K562 (cell line): ENCODE results near the gene CBL. TPM values are rescaled to one million over a fixed set of nuclear protein-coding genes. Genes with fewer than 3 reads are reported as not detected.
A peak's percentile ranks its signal among the peaks of the same experiment; 100 is the strongest.

Source experiments
- ATAC-seq: fragments of 200-7000 bp; cut with Tn5 transposase; 3 replicates; pipeline ENCODE4 v1.9.1; 2020; ENCODE audit warnings: moderate library complexity
- BruUV-seq: library from RNA; stranded (reverse); fragments of 400-500 nt; replicated peaks from 2 replicates; lab custom pipeline; 2021; lab: Mats Ljungman, UMichigan
- CTCF ChIA-PET: fragments of 300-600 bp; formaldehyde crosslinking; extraction: SDS; loops from one replicate; lab custom pipeline; 2021; ENCODE audit warnings: low intra/inter-chr PET ratio; lab: Yijun Ruan, JAX
- POLR2A ChIA-PET: fragments of 300-600, 350-650 bp; sonication (Branson Sonifier 250); formaldehyde crosslinking; extraction: SDS; loops from one replicate; lab custom pipeline; 2021; ENCODE audit warnings: antibody characterized with exemption, inconsistent platforms; lab: Yijun Ruan, JAX
- DNase-seq, 4 experiments: peaks; one replicate each; pipeline versions ENCODE4 v3.0.0 to v3.0.0-alpha.2; 2011 to 2018; ENCODE audit warnings: low spot score in 3 of 4, mixed read lengths in 3 of 4; ENCODE audit errors: extremely low read depth in 1 of 4
- FAIRE-seq: peaks from 2 replicates; lab custom pipeline; 2011; peaks lifted over from hg19 to GRCh38; lab: Jason Lieb, UNC
- H2AFZ ChIP-seq: 2 replicates; pipeline ENCODE4 v1.6.0; 2011; ENCODE audit warnings: low read depth, low read length, control low read depth, inconsistent platforms
- H3K27ac ChIP-seq: fragments of 200-600 bp; 3 replicates; pipeline ENCODE4 v1.8.0; 2011; ENCODE audit warnings: low read depth, mild to moderate bottlenecking, control low read depth, inconsistent platforms, low read length, moderate library complexity, mixed read lengths; ENCODE audit errors: extremely low read depth
- H3K27me3 ChIP-seq, 2 experiments: fragments of 300-600 bp in 1 of 2; 2 replicates in 1 of 2; 3 replicates in 1 of 2; pipeline versions ENCODE4 v1.6.0 to v1.8.0; 2011; ENCODE audit warnings: inconsistent platforms in 2 of 2, low read length in 2 of 2, mild to moderate bottlenecking in 1 of 2, mixed read lengths in 1 of 2, moderate library complexity in 1 of 2; ENCODE audit not compliant: control insufficient read depth in 2 of 2, insufficient read depth in 2 of 2
- H3K36me3 ChIP-seq: fragments of 300-600 bp; 3 replicates; pipeline ENCODE4 v1.8.0; 2011; ENCODE audit warnings: mild to moderate bottlenecking, low read length, inconsistent platforms; ENCODE audit not compliant: control insufficient read depth, insufficient read depth
- H3K4me1 ChIP-seq, 2 experiments: fragments of 200-600 bp in 1 of 2; replicated peaks in 1 of 2; 2 replicates in 1 of 2; 3 replicates in 1 of 2; pipeline versions ENCODE4 v1.5.1 to v1.8.0; 2011; ENCODE audit warnings: inconsistent platforms in 2 of 2, low read length in 2 of 2, mild to moderate bottlenecking in 1 of 2, mixed read lengths in 1 of 2, moderate library complexity in 1 of 2; ENCODE audit not compliant: control insufficient read depth in 2 of 2, insufficient read depth in 2 of 2
- H3K4me2 ChIP-seq: 2 replicates; pipeline ENCODE4 v1.6.1; 2011; ENCODE audit warnings: low read length, control low read depth, inconsistent platforms, mixed read lengths; ENCODE audit not compliant: insufficient read depth
- H3K4me3 ChIP-seq: fragments of 200-600 bp; sonication (generic), shearing (Covaris generic); 2 replicates; pipeline ENCODE4 v1.5.1; 2016; ENCODE audit warnings: control low read depth, inconsistent platforms
- H3K79me2 ChIP-seq: fragments of 200-600 bp; 3 replicates; pipeline ENCODE4 v1.8.0; 2011; ENCODE audit warnings: low read length, inconsistent platforms; ENCODE audit not compliant: control insufficient read depth, insufficient read depth
- H3K9ac ChIP-seq, 2 experiments: 2 replicates each; pipeline versions ENCODE4 v1.6.0 to v1.6.1; 2011; ENCODE audit warnings: low read depth in 2 of 2, low read length in 2 of 2, control low read depth in 1 of 2, inconsistent platforms in 1 of 2, mild to moderate bottlenecking in 1 of 2, mixed read lengths in 1 of 2; ENCODE audit not compliant: insufficient read depth in 1 of 2
- H3K9me1 ChIP-seq: one replicate; pipeline ENCODE4 v1.6.0; 2011; ENCODE audit warnings: inconsistent platforms, mild to moderate bottlenecking, low read length, moderate library complexity; ENCODE audit not compliant: control insufficient read depth, insufficient read depth
- H3K9me3 ChIP-seq: replicated peaks from 2 replicates; pipeline ENCODE4 v1.5.1; 2011; ENCODE audit warnings: low read depth, low read length, inconsistent platforms; ENCODE audit not compliant: control insufficient read depth, insufficient read depth
- H4K20me1 ChIP-seq: replicated peaks from 2 replicates; pipeline ENCODE4 v1.6.1; 2011; ENCODE audit warnings: low read length, inconsistent platforms, mixed read lengths; ENCODE audit not compliant: control insufficient read depth, insufficient read depth
- YY1 ChIP-seq, 3 experiments: IDR thresholded peaks; 2 replicates each; pipeline ENCODE4 v1.6.1; 2011; ENCODE audit warnings: low read length in 2 of 3, mild to moderate bottlenecking in 2 of 3, moderate library complexity in 2 of 3, borderline replicate concordance in 1 of 3, control low read depth in 1 of 3, low read depth in 1 of 3; ENCODE audit not compliant: insufficient read depth in 3 of 3, insufficient replicate concordance in 2 of 3, control insufficient read depth in 1 of 3, insufficient read length in 1 of 3; ENCODE audit errors: extremely low read depth in 1 of 3
- ZNF398 ChIP-seq: fragments of 250-450 bp; sonication (Bioruptor Pico); IDR thresholded peaks from 2 replicates; pipeline ENCODE4 v1.8.0; 2021; ENCODE audit warnings: moderate library complexity, mild to moderate bottlenecking, inconsistent platforms
- WGBS: fragments of 100-300 bp; shearing (Covaris generic); methylation state at CpG from one replicate; pipeline ENCODE4 v1.1.6; 2016; ENCODE audit warnings: low coverage, mixed read lengths; ENCODE audit not compliant: insufficient coverage; ENCODE audit errors: missing lambda C conversion rate; 5-methylcytosine and 5-hydroxymethylcytosine counted together
- in situ Hi-C: fragments of 300-500 bp; cut with MboI; formaldehyde crosslinking; loops from 4 replicates; pipeline ENCODE4 v1.15.0; 2018; ENCODE audit warnings: inconsistent platforms, mixed read lengths
- intact Hi-C: fragments of 100-400 bp; cut with micrococcal nuclease; formaldehyde crosslinking; loops from 2 replicates; pipeline ENCODE4 v1.14.2; 2022
- polyA plus RNA-seq, 8 experiments: library from polyadenylated mRNA; depleted of rRNA in 4 of 8; stranded (reverse) in 5 of 8; unstranded in 3 of 8; fragments of >200 nt; fragmentation: Nextera tagmentation in 2 of 8; fragmentation: Illumina TruSeq in 1 of 8; extraction: Ambion mirVana in 2 of 8; extraction: Trizol in 1 of 8; gene quantifications; 2 replicates each; pipeline versions ENCODE4 v1.2.1 to v1.2.3, GENCODE V29; 2011 to 2014; ENCODE audit warnings: inconsistent platforms in 1 of 8, missing spikeins in 1 of 8
- total RNA-seq, 7 experiments: library from RNA; depleted of rRNA in 6 of 7; stranded (reverse); fragments of >200 nt in 6 of 7; fragmentation: Illumina TruSeq in 2 of 7; extraction: Trizol in 2 of 7; gene quantifications; 2 replicates each; pipeline versions ENCODE4 v1.2.1 to v1.2.3, GENCODE V29; 2011 to 2021; ENCODE audit warnings: low replicate concordance in 1 of 7

The CBL gene
- total and polyA plus RNA-seq, 9 of the 15 experiments (the other 6 are each of a cell fraction or from before 2014, with no cell fraction given), result 3.2 to 24.9 (median 9.9) TPM

- H3K27ac ChIP-seq, result no peak overlapping the region
- no peaks in the 10 kb centered on the region for H3K9me3 ChIP-seq
- peaks cover 37% of the 10 kb centered on the region for H3K79me2 ChIP-seq
- ATAC-seq, result peak; percentile 41; the same call in 1 of the 3 replicates
- BruUV-seq, result no TSS peak
- CTCF ChIA-PET, result interaction anchor here (0.7 kb wide), 1 partner anchor 118 kb away, joined by 4 read pairs; no protein-coding TSS in a partner anchor
- in situ Hi-C loops (no loop called here), intact Hi-C loops (no loop called here)
- H3K9me1 ChIP-seq, result no peaks in the 10 kb centered on the region
- POLR2A ChIA-PET, result interaction anchor here (1.2 to 1.8 kb wide), 5 partner anchors 9 to 28 kb away, joined by 3 to 9 read pairs (median 6); no protein-coding TSS in a partner anchor
- WGBS, result 26% methylated on average over 2 of the region's 2 CpGs
- FAIRE-seq, result no peak
- H4K20me1 ChIP-seq, result 0 out of 2 replicates have a peak, but pooled peaks cover 3% of the 10 kb centered on the region
- no peaks in the 10 kb centered on the region for H3K27me3 ChIP-seq
- H3K4me3 ChIP-seq, result no peak overlapping the region
- H3K36me3 ChIP-seq, result no peaks in the 10 kb centered on the region
- TF ChIP-seq YY1 (IDR thresholded peaks at IDR 0.05; ENCODE audit: borderline replicate concordance in 1 of 3, control insufficient read depth in 1 of 3, extremely low read depth in 1 of 3, insufficient read depth in 3 of 3, insufficient read length in 1 of 3, insufficient replicate concordance in 2 of 3, low read depth in 1 of 3, low read length in 2 of 3) (peak in 1 of 3 experiments; percentile 57), ZNF398 (CRISPR knock-in tag) (no peak)
- no peak overlapping the region for H3K4me2 ChIP-seq
- H3K9ac ChIP-seq, result no peak overlapping the region
- no peak overlapping the region for H2AFZ ChIP-seq
- H3K4me1 ChIP-seq, result 0 out of 5 replicates have a peak, but pooled peaks cover 0 to 3% of the 10 kb centered on the region in 2 experiments
- DNase-seq, result no peak
Observed at GRCh38 chr11:119222308-119222707, 16.2 kb downstream of the CBL start.
